Astrocyte (in vitro differentiated cells and primary cell): ENCODE measurements around the gene PIGR.
"Not testable (repeated sequence)": the region's sequence is repeated elsewhere in the genome, so short reads cannot be mapped to it uniquely, and the experiment has no call there.

ENCODE experiments used
- CTCF ChIP-seq: IDR thresholded peaks from 2 replicates; pipeline ENCODE4 v1.5.1; 2011; ENCODE audit warnings: low read depth, mild to moderate bottlenecking, inconsistent platforms, low read length, moderate library complexity; ENCODE audit not compliant: insufficient read depth
- EZH2 ChIP-seq: IDR thresholded peaks from 2 replicates; pipeline ENCODE4 v1.6.1; 2012; ENCODE audit warnings: mild to moderate bottlenecking, low read length, inconsistent platforms; ENCODE audit not compliant: insufficient read depth

- TF ChIP-seq CTCF, EZH2: not testable (repeated sequence)
Measured at GRCh38 chr1:206923961-206924557, 22.2 kb downstream of the PIGR start.
